GM18517 (cell line): ENCODE data around the gene PTCH1.

Experiments used
- ATAC-seq: cut with Tn5 transposase; IDR thresholded peaks from one replicate; pipeline ENCODE4 v1.9.1; 2021; ENCODE audit warnings: mild to moderate bottlenecking, moderate library complexity; ENCODE audit not compliant: unreplicated experiment

Gene PTCH1

GRCh38 chr9:95468791-95469190 is 48.0 kb downstream of the PTCH1 start:
- no peak for ATAC-seq

GRCh38 chr9:95465115-95465514 is 51.7 kb downstream of the PTCH1 start:
- ATAC-seq: no peak

- no peak for ATAC-seq
These were observed 53.4 kb downstream of the PTCH1 start for GRCh38 chr9:95463148-95464060.

GRCh38 chr9:95462249-95463147 is 54.3 kb downstream of the PTCH1 start:
- peak; percentile 96 for ATAC-seq

GRCh38 chr9:95461448-95462248 is 55.1 kb downstream of the PTCH1 start:
- no peak for ATAC-seq

- ATAC-seq: no peak
These were observed 56.1 kb downstream of the PTCH1 start for GRCh38 chr9:95460518-95461164.

- ATAC-seq: no peak
These were observed 56.8 kb downstream of the PTCH1 start for GRCh38 chr9:95459851-95460517.

GRCh38 chr9:95459178-95459577 is 57.6 kb downstream of the PTCH1 start:
- no peak for ATAC-seq

- no peak for ATAC-seq
These were observed 58.1 kb downstream of the PTCH1 start for GRCh38 chr9:95458666-95459065.

GRCh38 chr9:95457769-95458168 is 59.0 kb downstream of the PTCH1 start:
- ATAC-seq: no peak

GRCh38 chr9:95455714-95456113 is 61.1 kb downstream of the PTCH1 start:
- no peak for ATAC-seq

- ATAC-seq: no peak
These were observed 64.6 kb downstream of the PTCH1 start for GRCh38 chr9:95452176-95452575.

- ATAC-seq: no peak
These were observed 65.7 kb downstream of the PTCH1 start for GRCh38 chr9:95451065-95451426.

GRCh38 chr9:95450171-95451064 is 66.4 kb downstream of the PTCH1 start:
- no peak for ATAC-seq

GRCh38 chr9:95449016-95449415 is 67.8 kb downstream of the PTCH1 start:
- ATAC-seq: no peak

- ATAC-seq: no peak
These were observed 68.9 kb downstream of the PTCH1 start for GRCh38 chr9:95447660-95448420.

GRCh38 chr9:95446984-95447383 is 69.8 kb downstream of the PTCH1 start:
- ATAC-seq: no peak

- no peak for ATAC-seq
These were observed 70.5 kb downstream of the PTCH1 start for GRCh38 chr9:95446259-95446658.
